Spleen (tissue), 11 donors: ENCODE data around the gene OR9Q1. TPM values are rescaled to one million over a fixed set of nuclear protein-coding genes. Genes with fewer than 3 reads are reported as not detected.

Source experiments
- DNase-seq: peaks from one replicate; pipeline ENCODE4 v3.0.0-alpha.2; 2020
- H3K27ac ChIP-seq, 8 donors: fragments of 200-600 bp; sonication (generic) in 7 of 8; 1 replicate in 4 of 8; 2 replicates in 4 of 8; pipeline versions ENCODE4 v1.5.0 to v1.8.0; 2016 to 2021; ENCODE audit warnings: inconsistent platforms in 4 of 8, mild to moderate bottlenecking in 4 of 8, moderate library complexity in 1 of 8
- H3K27me3 ChIP-seq, 7 donors: fragments of 200-600 bp; sonication (generic) in 6 of 7; replicated peaks in 1 of 7; 1 replicate in 4 of 7; 2 replicates in 3 of 7; pipeline versions ENCODE4 v1.5.0 to v1.8.0; 2016 to 2021; ENCODE audit warnings: inconsistent platforms in 3 of 7, mild to moderate bottlenecking in 1 of 7
- H3K36me3 ChIP-seq, 6 donors: fragments of 200-600 bp; sonication (generic) in 5 of 6; 1 replicate in 4 of 6; 2 replicates in 2 of 6; pipeline versions ENCODE4 v1.5.0 to v1.8.0; 2016 to 2021; ENCODE audit warnings: inconsistent platforms in 2 of 6
- H3K4me1 ChIP-seq, 6 donors: fragments of 200-600 bp; sonication (generic) in 5 of 6; 1 replicate in 3 of 6; 2 replicates in 3 of 6; pipeline versions ENCODE4 v1.5.0 to v1.8.0; 2016 to 2021; ENCODE audit warnings: inconsistent platforms in 3 of 6
- H3K4me3 ChIP-seq, 8 donors: fragments of 200-600 bp; sonication (generic) in 7 of 8; 1 replicate in 4 of 8; 2 replicates in 4 of 8; pipeline versions ENCODE4 v1.5.0 to v1.8.0; 2016 to 2021; ENCODE audit warnings: inconsistent platforms in 4 of 8, mild to moderate bottlenecking in 4 of 8, moderate library complexity in 2 of 8
- H3K9me3 ChIP-seq, 8 donors: fragments of 200-600 bp; sonication (generic) in 7 of 8; 1 replicate in 4 of 8; 2 replicates in 4 of 8; pipeline versions ENCODE4 v1.5.0 to v1.8.0; 2016 to 2021; ENCODE audit warnings: inconsistent platforms in 4 of 8
- CTCF ChIP-seq, 11 experiments: fragments of 200-600 bp in 7 of 11; fragments of 450-650 bp in 4 of 11; sonication (generic) in 4 of 11; IDR thresholded peaks in 8 of 11; conservative IDR thresholded peaks in 3 of 11; 1 replicate in 7 of 11; 2 replicates in 4 of 11; pipeline versions ENCODE4 v1.4.0 to v1.8.0; 2016 to 2021; ENCODE audit warnings: antibody characterized with exemption in 11 of 11, inconsistent platforms in 4 of 11, mild to moderate bottlenecking in 1 of 11
- POLR2A ChIP-seq, 3 donors: fragments of 450-650 bp; IDR thresholded peaks; one replicate each; pipeline ENCODE4 v1.5.1; 2017; ENCODE audit warnings: antibody characterized with exemption in 3 of 3, mild to moderate bottlenecking in 1 of 3
- POLR2AphosphoS5 ChIP-seq, 3 donors: sonication (generic); formaldehyde crosslinking; IDR thresholded peaks; one replicate each; pipeline ENCODE4 v1.5.1; 2017; ENCODE audit warnings: antibody characterized with exemption in 3 of 3
- WGBS, 5 donors: extraction: QIAGEN DNeasy Blood & Tissue Kit in 3 of 5; methylation state at CpG; one replicate each; pipeline versions ENCODE4 v1.1.5 to v1.1.7; 2013 to 2018; 5-methylcytosine and 5-hydroxymethylcytosine counted together
- intact Hi-C: fragments of 100-400 bp; cut with DNase I; formaldehyde crosslinking; loops from one replicate; pipeline ENCODE4 v1.15.0; 2023; ENCODE audit warnings: low total_unique reads
- polyA plus RNA-seq, 3 donors: library from polyadenylated mRNA; stranded (reverse); fragments of 200-250 nt; gene quantifications; one replicate each; pipeline ENCODE4 v1.2.1, GENCODE V29; 2013
- total RNA-seq, 7 donors: library from RNA; depleted of rRNA in 3 of 7; stranded (reverse); fragments of >200 nt in 3 of 7; fragmentation: NEBNext Ultra II Directional in 4 of 7; extraction: Animal tissue kit (Norgen Biotek cat#: 25700) in 4 of 7; gene quantifications; one replicate each; pipeline versions ENCODE4 v1.1.0 to v1.2.1, GENCODE V29; 2016 to 2021
- donor health status: healthy with polysubstance abuse.
- donor health status: DM: no; HTN: no; CAD: no; lungs with moderate emphysema.
- donor health status: DM: no; HTN: no; CAD: no.
- donor health status: Bipolar disorder and iron deficiency.
- donor health status: healthy.
- donor health status: DM: no; HTN: no; CAD: no.
- donor health status: DM: yes; HTN: yes; CAD: no.

The OR9Q1 gene
- total and polyA plus RNA-seq, 10 donors, result not detected

- Histone ChIP-seq H3K4me3 (no peak overlapping the region), H3K36me3 (no peaks in the 10 kb centered on the region), H3K9me3 (no peaks in the 10 kb centered on the region), H3K27ac (no peak overlapping the region), H3K27me3 (no peaks in the 10 kb centered on the region), H3K4me1 (no peaks in the 10 kb centered on the region)
- intact Hi-C loops, result no loop called here
- no peak for DNase-seq
- TF ChIP-seq POLR2AphosphoS5 (IDR thresholded peaks at IDR 0.05), result no peak
- no peak for TF ChIP-seq POLR2A (IDR thresholded peaks at IDR 0.05)
- TF ChIP-seq CTCF (IDR thresholded peaks at IDR 0.05 in 8 of 11, conservative IDR thresholded peaks at IDR 0.05 in 3 of 11), result no peak
- WGBS, 5 donors, result 83 to 95% (median 86%) methylated on average over 1 of the region's 1 CpG
Measured at GRCh38 chr11:58135171-58135570, 111.5 kb downstream of the OR9Q1 start.

GRCh38 chr11:58142761-58143160 lies 119.1 kb downstream of the OR9Q1 start:
- TF ChIP-seq POLR2AphosphoS5 (IDR thresholded peaks at IDR 0.05), result no peak
- no peak for TF ChIP-seq POLR2A (IDR thresholded peaks at IDR 0.05)
- no peak for TF ChIP-seq CTCF (IDR thresholded peaks at IDR 0.05 in 8 of 11, conservative IDR thresholded peaks at IDR 0.05 in 3 of 11)
- Histone ChIP-seq H3K27ac (no peak overlapping the region), H3K27me3 (no peaks in the 10 kb centered on the region), H3K36me3 (no peaks in the 10 kb centered on the region), H3K9me3 (no peaks in the 10 kb centered on the region), H3K4me3 (no peak overlapping the region), H3K4me1 (no peaks in the 10 kb centered on the region)
- WGBS, 5 donors, result 85 to 90% (median 88%) methylated on average over 1 of the region's 1 CpG
- intact Hi-C loops, result no loop called here
- no peak for DNase-seq

- WGBS, 5 donors, result 73 to 89% (median 82%) methylated on average over 3 of the region's 3 CpGs
- Histone ChIP-seq H3K4me3 (no peak overlapping the region), H3K27me3 (no peaks in the 10 kb centered on the region), H3K27ac (no peak overlapping the region), H3K4me1 (no peaks in the 10 kb centered on the region), H3K9me3 (no peaks in the 10 kb centered on the region), H3K36me3 (no peaks in the 10 kb centered on the region)
- no peak for TF ChIP-seq POLR2AphosphoS5 (IDR thresholded peaks at IDR 0.05)
- no peak for TF ChIP-seq POLR2A (IDR thresholded peaks at IDR 0.05)
- TF ChIP-seq CTCF (IDR thresholded peaks at IDR 0.05 in 8 of 11, conservative IDR thresholded peaks at IDR 0.05 in 3 of 11), result no peak
- intact Hi-C loops, result no loop called here
- DNase-seq, result no peak
Measured at GRCh38 chr11:58152781-58153180, 129.1 kb downstream of the OR9Q1 start.

- 82 to 92% (median 85%) methylated on average over 4 of the region's 4 CpGs for WGBS, 5 donors
- H3K9me3 ChIP-seq, result no peaks in the 10 kb centered on the region
- no peaks in the 10 kb centered on the region for H3K36me3 ChIP-seq
- H3K27me3 ChIP-seq, result peaks cover 0 to 4% (median 0%) of the 10 kb centered on the region in 7 donors
- no peaks in the 10 kb centered on the region for H3K4me1 ChIP-seq
- TF ChIP-seq POLR2AphosphoS5 (IDR thresholded peaks at IDR 0.05) (no peak), CTCF (IDR thresholded peaks at IDR 0.05 in 8 of 11, conservative IDR thresholded peaks at IDR 0.05 in 3 of 11) (no peak), POLR2A (IDR thresholded peaks at IDR 0.05) (no peak)
- intact Hi-C loops, result no loop called here
- H3K27ac ChIP-seq, result no peak overlapping the region
- no peak overlapping the region for H3K4me3 ChIP-seq
- DNase-seq, result no peak
Measured at GRCh38 chr11:58164389-58164788, 140.7 kb downstream of the OR9Q1 start.
